ENCODE results near the gene OR6A2.
"Not testable (repeated sequence)": the region's sequence is repeated elsewhere in the genome, so short reads cannot be mapped to it uniquely, and the experiment has no call there.

Gene OR6A2

DNA sequence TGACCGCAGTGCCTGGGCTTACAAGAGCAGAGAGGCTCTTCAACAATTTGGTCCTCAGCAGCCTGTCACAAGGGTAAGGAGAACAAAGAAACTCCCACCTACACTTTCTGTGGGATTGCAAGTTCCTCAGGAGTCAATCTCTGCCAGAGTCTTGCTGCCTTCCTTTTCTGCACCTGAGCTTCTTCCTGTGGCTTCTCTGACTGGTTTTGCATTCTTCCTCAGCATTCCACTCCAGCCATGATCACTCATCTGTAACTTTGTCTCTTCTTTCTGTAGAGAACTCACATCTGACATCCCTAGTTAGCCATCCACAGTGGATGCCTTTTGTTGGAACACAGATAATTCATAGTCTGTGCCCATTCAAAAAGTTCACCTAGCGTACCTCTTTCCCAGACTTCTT, 14.2 kb upstream of the OR6A2 start:
- Histone ChIP-seq H3K4me1 (ENCODE audit: insufficient read depth, low read length) (no peaks in the 10 kb centered on the region), H3K27ac (ENCODE audit: low read depth, low read length) (no peak overlapping the region), H3K9me3 (ENCODE audit: low read length) (no peaks in the 10 kb centered on the region), H3K36me3 (ENCODE audit: insufficient read depth, low read length) (no peaks in the 10 kb centered on the region), H3K27me3 (ENCODE audit: control insufficient read depth in 1 of 2, insufficient read depth in 2 of 2, low read length in 2 of 2) (no peaks in the 10 kb centered on the region), H3K9ac (ENCODE audit: low read length) (no peak overlapping the region), H3K4me3 (ENCODE audit: low read depth in 1 of 2, low read length in 2 of 2) (no peak overlapping the region)

- no peak overlapping the region for H3K9ac ChIP-seq (ENCODE audit: low read length)
Observed at GRCh38 chr11:6812390-6813005, 13.0 kb upstream of the OR6A2 start.

GRCh38 chr11:6801075-6801474, 1.6 kb upstream of the OR6A2 start:
- not testable (repeated sequence) for H3K9me3 ChIP-seq (ENCODE audit: low read length); H3K27me3 ChIP-seq (ENCODE audit: control insufficient read depth in 1 of 2, insufficient read depth in 2 of 2, low read length in 2 of 2); H3K27ac ChIP-seq (ENCODE audit: low read depth, low read length); H3K4me3 ChIP-seq (ENCODE audit: low read depth in 1 of 2, low read length in 2 of 2); H3K4me1 ChIP-seq (ENCODE audit: insufficient read depth, low read length); H3K9ac ChIP-seq (ENCODE audit: low read length); H3K36me3 ChIP-seq (ENCODE audit: insufficient read depth, low read length)

More at GRCh38 chr11:6812390-6813005, 13.0 kb upstream of the OR6A2 start:
- no peaks in the 10 kb centered on the region for H3K9me3 ChIP-seq (ENCODE audit: low read length)
- H3K27ac ChIP-seq (ENCODE audit: low read depth, low read length): no peak overlapping the region
- H3K4me3 ChIP-seq (ENCODE audit: low read depth in 1 of 2, low read length in 2 of 2): no peak overlapping the region
- no peaks in the 10 kb centered on the region for H3K27me3 ChIP-seq (ENCODE audit: control insufficient read depth in 1 of 2, insufficient read depth in 2 of 2, low read length in 2 of 2)
- no peaks in the 10 kb centered on the region for H3K4me1 ChIP-seq (ENCODE audit: insufficient read depth, low read length)
- no peaks in the 10 kb centered on the region for H3K36me3 ChIP-seq (ENCODE audit: insufficient read depth, low read length)

- Histone ChIP-seq H3K9ac (ENCODE audit: low read length) (no peak overlapping the region), H3K9me3 (ENCODE audit: low read length) (no peaks in the 10 kb centered on the region), H3K4me3 (ENCODE audit: low read depth in 1 of 2, low read length in 2 of 2) (no peak overlapping the region), H3K36me3 (ENCODE audit: insufficient read depth, low read length) (no peaks in the 10 kb centered on the region), H3K27me3 (ENCODE audit: control insufficient read depth in 1 of 2, insufficient read depth in 2 of 2, low read length in 2 of 2) (no peaks in the 10 kb centered on the region), H3K4me1 (ENCODE audit: insufficient read depth, low read length) (no peaks in the 10 kb centered on the region), H3K27ac (ENCODE audit: low read depth, low read length) (no peak overlapping the region)
Observed at GRCh38 chr11:6794639-6795038, 4.8 kb downstream of the OR6A2 start.

GRCh38 chr11:6790546-6790945, 8.9 kb downstream of the OR6A2 start:
- H3K36me3 ChIP-seq (ENCODE audit: insufficient read depth, low read length): no peaks in the 10 kb centered on the region
- no peak overlapping the region for H3K9ac ChIP-seq (ENCODE audit: low read length)

DNA sequence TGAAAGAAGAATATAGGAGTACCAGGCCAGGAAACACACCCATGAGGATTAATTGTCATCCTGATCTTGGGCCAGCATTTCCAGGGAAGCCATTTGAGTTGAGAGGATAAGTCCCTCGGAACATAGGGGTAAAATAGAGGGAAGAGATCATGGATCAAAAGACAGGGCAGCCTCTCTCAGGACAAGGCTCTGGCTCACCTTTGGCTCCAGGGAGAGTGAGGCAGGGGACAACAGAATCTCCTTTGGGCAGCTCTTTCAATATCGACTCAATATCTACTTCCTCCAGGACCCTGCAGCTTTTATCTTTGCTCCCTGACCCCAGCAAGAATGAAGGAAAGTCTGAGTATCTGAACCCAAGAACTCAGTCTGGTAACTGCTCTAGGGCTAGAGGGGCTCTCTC, 16.8 kb downstream of the OR6A2 start, which contains the start of gene OR2AG1:
OR2AG1 (plus strand) TSS at position 301 of the 400 bp plus-strand sequence. CDS start 2,018 bp downstream, outside the sequence.
- no peaks in the 10 kb centered on the region for H3K4me1 ChIP-seq (ENCODE audit: insufficient read depth, low read length)

More at GRCh38 chr11:6790546-6790945, 8.9 kb downstream of the OR6A2 start:
- Histone ChIP-seq H3K27me3 (ENCODE audit: control insufficient read depth in 1 of 2, insufficient read depth in 2 of 2, low read length in 2 of 2) (no peaks in the 10 kb centered on the region), H3K27ac (ENCODE audit: low read depth, low read length) (no peak overlapping the region), H3K4me1 (ENCODE audit: insufficient read depth, low read length) (no peaks in the 10 kb centered on the region), H3K4me3 (ENCODE audit: low read depth in 1 of 2, low read length in 2 of 2) (no peak overlapping the region), H3K9me3 (ENCODE audit: low read length) (no peaks in the 10 kb centered on the region)

DNA sequence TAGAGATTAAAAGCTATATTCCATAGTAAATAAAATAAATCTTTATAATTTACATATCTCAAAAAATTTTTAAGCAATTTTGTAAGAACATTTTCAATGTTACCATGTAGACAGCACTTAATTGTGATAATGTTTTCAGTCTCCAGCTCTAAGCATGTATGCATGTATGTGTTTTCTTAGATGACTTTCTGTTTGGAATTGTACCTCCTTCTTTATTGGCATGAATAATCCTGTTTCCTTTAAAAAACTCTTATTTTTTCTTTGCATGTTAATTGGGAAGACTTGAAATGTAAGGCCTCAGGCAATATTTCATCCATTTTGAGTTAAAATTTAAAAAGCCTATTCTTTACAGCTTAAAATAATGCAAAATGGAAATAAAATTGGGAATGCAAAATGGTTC, 18.7 kb downstream of the OR6A2 start:
- no peak overlapping the region for H3K9ac ChIP-seq (ENCODE audit: low read length)

More for the DNA sequence above, 16.8 kb downstream of the OR6A2 start, which contains the start of gene OR2AG1:
- Histone ChIP-seq H3K4me3 (ENCODE audit: low read depth in 1 of 2, low read length in 2 of 2) (no peak within 1 kb of the TSS), H3K9ac (ENCODE audit: low read length) (no peak within 1 kb of the TSS), H3K36me3 (ENCODE audit: insufficient read depth, low read length) (no peaks in the 10 kb centered on the region), H3K27me3 (ENCODE audit: control insufficient read depth in 1 of 2, insufficient read depth in 2 of 2, low read length in 2 of 2) (no peaks in the 10 kb centered on the region), H3K9me3 (ENCODE audit: low read length) (no peaks in the 10 kb centered on the region), H3K27ac (ENCODE audit: low read depth, low read length) (no peak within 1 kb of the TSS)

GRCh38 chr11:6778518-6778917, 21.0 kb downstream of the OR6A2 start:
- H3K27me3 ChIP-seq (ENCODE audit: control insufficient read depth in 1 of 2, insufficient read depth in 2 of 2, low read length in 2 of 2): no peaks in the 10 kb centered on the region
- no peak overlapping the region for H3K9ac ChIP-seq (ENCODE audit: low read length)
- H3K27ac ChIP-seq (ENCODE audit: low read depth, low read length): no peak overlapping the region
- H3K4me3 ChIP-seq (ENCODE audit: low read depth in 1 of 2, low read length in 2 of 2): no peak overlapping the region
- H3K4me1 ChIP-seq (ENCODE audit: insufficient read depth, low read length): no peaks in the 10 kb centered on the region
- H3K36me3 ChIP-seq (ENCODE audit: insufficient read depth, low read length): no peaks in the 10 kb centered on the region
- H3K9me3 ChIP-seq (ENCODE audit: low read length): no peaks in the 10 kb centered on the region

More for the DNA sequence above, 18.7 kb downstream of the OR6A2 start:
- Histone ChIP-seq H3K4me1 (ENCODE audit: insufficient read depth, low read length) (no peaks in the 10 kb centered on the region), H3K27ac (ENCODE audit: low read depth, low read length) (no peak overlapping the region), H3K27me3 (ENCODE audit: control insufficient read depth in 1 of 2, insufficient read depth in 2 of 2, low read length in 2 of 2) (no peaks in the 10 kb centered on the region), H3K4me3 (ENCODE audit: low read depth in 1 of 2, low read length in 2 of 2) (no peak overlapping the region), H3K36me3 (ENCODE audit: insufficient read depth, low read length) (no peaks in the 10 kb centered on the region), H3K9me3 (ENCODE audit: low read length) (no peaks in the 10 kb centered on the region)

GRCh38 chr11:6771926-6772893, 27.3 kb downstream of the OR6A2 start, which contains the start of gene OR2AG2:
TSS of gene OR2AG2 (minus strand) at chr11:6771976. CDS start at chr11:6768957, 3,019 bp downstream.
- no peaks in the 10 kb centered on the region for H3K4me1 ChIP-seq (ENCODE audit: insufficient read depth, low read length)
- no peaks in the 10 kb centered on the region for H3K27me3 ChIP-seq (ENCODE audit: control insufficient read depth in 1 of 2, insufficient read depth in 2 of 2, low read length in 2 of 2)
- no peak within 1 kb of the TSS for H3K4me3 ChIP-seq (ENCODE audit: low read depth in 1 of 2, low read length in 2 of 2)
- H3K9me3 ChIP-seq (ENCODE audit: low read length): no peaks in the 10 kb centered on the region
- no peak within 1 kb of the TSS for H3K27ac ChIP-seq (ENCODE audit: low read depth, low read length)
- no peak within 1 kb of the TSS for H3K9ac ChIP-seq (ENCODE audit: low read length)
- no peaks in the 10 kb centered on the region for H3K36me3 ChIP-seq (ENCODE audit: insufficient read depth, low read length)

- Histone ChIP-seq H3K27me3 (ENCODE audit: control insufficient read depth in 1 of 2, insufficient read depth in 2 of 2, low read length in 2 of 2) (no peaks in the 10 kb centered on the region), H3K4me1 (ENCODE audit: insufficient read depth, low read length) (no peaks in the 10 kb centered on the region), H3K9ac (ENCODE audit: low read length) (no peak overlapping the region), H3K9me3 (ENCODE audit: low read length) (no peaks in the 10 kb centered on the region), H3K36me3 (ENCODE audit: insufficient read depth, low read length) (no peaks in the 10 kb centered on the region), H3K4me3 (ENCODE audit: low read depth in 1 of 2, low read length in 2 of 2) (no peak overlapping the region), H3K27ac (ENCODE audit: low read depth, low read length) (no peak overlapping the region)
Observed at GRCh38 chr11:6757373-6757967, 42.0 kb downstream of the OR6A2 start.

DNA sequence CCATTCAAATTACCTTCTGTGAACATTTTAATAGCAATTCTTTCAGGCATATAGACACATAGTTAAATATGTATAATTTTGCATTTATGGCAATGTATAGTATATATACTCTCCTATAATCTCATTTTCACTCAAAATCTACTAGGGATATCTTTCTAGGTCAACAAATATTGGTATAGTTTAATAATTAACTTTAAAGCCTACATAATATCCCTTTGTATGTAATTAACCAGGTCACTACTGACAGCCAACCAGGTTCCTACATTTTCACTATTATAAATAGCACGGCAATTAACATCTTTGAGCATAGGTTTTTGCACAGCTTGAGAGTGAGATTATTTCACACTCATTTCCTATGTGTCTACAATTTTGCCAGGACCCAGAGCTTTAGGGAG, 43.5 kb downstream of the OR6A2 start:
- H3K27me3 ChIP-seq (ENCODE audit: control insufficient read depth in 1 of 2, insufficient read depth in 2 of 2, low read length in 2 of 2): no peaks in the 10 kb centered on the region
- no peaks in the 10 kb centered on the region for H3K4me1 ChIP-seq (ENCODE audit: insufficient read depth, low read length)

More for the DNA sequence above, 43.5 kb downstream of the OR6A2 start:
- no peak overlapping the region for H3K4me3 ChIP-seq (ENCODE audit: low read depth in 1 of 2, low read length in 2 of 2)
- no peaks in the 10 kb centered on the region for H3K9me3 ChIP-seq (ENCODE audit: low read length)
- H3K9ac ChIP-seq (ENCODE audit: low read length): no peak overlapping the region
- no peaks in the 10 kb centered on the region for H3K36me3 ChIP-seq (ENCODE audit: insufficient read depth, low read length)
- no peak overlapping the region for H3K27ac ChIP-seq (ENCODE audit: low read depth, low read length)
